ENCODE data around the gene NLRC5.

NLRC5 gene

GRCh38 chr16:57111420-57111819 lies 122.1 kb downstream of the NLRC5 start:
- TF ChIP-seq CTCF (conservative IDR thresholded peaks at IDR 0.05; ENCODE audit: low read depth, low read length): no peak
- H3K4me3 ChIP-seq (ENCODE audit: low read depth, low read length): no peak overlapping the region
- peak; percentile 53 for DNase-seq (ENCODE audit: low read depth)

GRCh38 chr16:57112403-57113041 lies 123.2 kb downstream of the NLRC5 start:
- TF ChIP-seq CTCF (conservative IDR thresholded peaks at IDR 0.05; ENCODE audit: low read depth, low read length): no peak
- H3K4me3 ChIP-seq (ENCODE audit: low read depth, low read length): no peak overlapping the region
- no peak for DNase-seq (ENCODE audit: low read depth)

- DNase-seq (ENCODE audit: low read depth): peak; percentile 13
- no peak for TF ChIP-seq CTCF (conservative IDR thresholded peaks at IDR 0.05; ENCODE audit: low read depth, low read length)
- no peak overlapping the region for H3K4me3 ChIP-seq (ENCODE audit: low read depth, low read length)
Observed at GRCh38 chr16:57113042-57113453, 123.7 kb downstream of the NLRC5 start.

- no peak for DNase-seq (ENCODE audit: low read depth)
- no peak for TF ChIP-seq CTCF (conservative IDR thresholded peaks at IDR 0.05; ENCODE audit: low read depth, low read length)
- no peak overlapping the region for H3K4me3 ChIP-seq (ENCODE audit: low read depth, low read length)
Observed at GRCh38 chr16:57113664-57114063, 124.3 kb downstream of the NLRC5 start.

GRCh38 chr16:57115168-57115513 lies 125.8 kb downstream of the NLRC5 start:
- no peak overlapping the region for H3K4me3 ChIP-seq (ENCODE audit: low read depth, low read length)
- no peak for TF ChIP-seq CTCF (conservative IDR thresholded peaks at IDR 0.05; ENCODE audit: low read depth, low read length)
- no peak for DNase-seq (ENCODE audit: low read depth)

- DNase-seq (ENCODE audit: low read depth): peak; percentile 89
- no peak for TF ChIP-seq CTCF (conservative IDR thresholded peaks at IDR 0.05; ENCODE audit: low read depth, low read length)
- H3K4me3 ChIP-seq (ENCODE audit: low read depth, low read length): no peak overlapping the region
Observed at GRCh38 chr16:57115514-57116182, 126.3 kb downstream of the NLRC5 start.

Measured in choroid plexus epithelial cell (primary cell).